Body of pancreas (tissue), 4 donors: ENCODE measurements around the gene BICRA.

Source experiments
- POLR2A ChIP-seq, 3 donors: fragments of 450-650 bp; IDR thresholded peaks; one replicate each; pipeline ENCODE4 v1.6.1; 2016; ENCODE audit warnings: antibody characterized with exemption in 3 of 3, mild to moderate bottlenecking in 2 of 3
- TF ChIP-seq, protein P1 (sequence below), 7 experiments: fragments of 450-650 bp in 4 of 7; fragments of 200-600 bp in 3 of 7; sonication (generic) in 3 of 7; IDR thresholded peaks; one replicate each; pipeline ENCODE4 v1.5.1; 2016 to 2019; ENCODE audit warnings: antibody characterized with exemption in 7 of 7

- TF ChIP-seq, protein P1, sequence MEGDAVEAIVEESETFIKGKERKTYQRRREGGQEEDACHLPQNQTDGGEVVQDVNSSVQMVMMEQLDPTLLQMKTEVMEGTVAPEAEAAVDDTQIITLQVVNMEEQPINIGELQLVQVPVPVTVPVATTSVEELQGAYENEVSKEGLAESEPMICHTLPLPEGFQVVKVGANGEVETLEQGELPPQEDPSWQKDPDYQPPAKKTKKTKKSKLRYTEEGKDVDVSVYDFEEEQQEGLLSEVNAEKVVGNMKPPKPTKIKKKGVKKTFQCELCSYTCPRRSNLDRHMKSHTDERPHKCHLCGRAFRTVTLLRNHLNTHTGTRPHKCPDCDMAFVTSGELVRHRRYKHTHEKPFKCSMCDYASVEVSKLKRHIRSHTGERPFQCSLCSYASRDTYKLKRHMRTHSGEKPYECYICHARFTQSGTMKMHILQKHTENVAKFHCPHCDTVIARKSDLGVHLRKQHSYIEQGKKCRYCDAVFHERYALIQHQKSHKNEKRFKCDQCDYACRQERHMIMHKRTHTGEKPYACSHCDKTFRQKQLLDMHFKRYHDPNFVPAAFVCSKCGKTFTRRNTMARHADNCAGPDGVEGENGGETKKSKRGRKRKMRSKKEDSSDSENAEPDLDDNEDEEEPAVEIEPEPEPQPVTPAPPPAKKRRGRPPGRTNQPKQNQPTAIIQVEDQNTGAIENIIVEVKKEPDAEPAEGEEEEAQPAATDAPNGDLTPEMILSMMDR (IDR thresholded peaks at IDR 0.05) = no peak
- TF ChIP-seq POLR2A (IDR thresholded peaks at IDR 0.05) = no peak
Measured at GRCh38 chr19:47696635-47697034, 87.7 kb downstream of the BICRA start.
